PC-3 (cell line): ENCODE data around the gene SMC1A.

Experiments
- CTCF ChIP-seq: fragments of 300-600 bp; sonication (generic); conservative IDR thresholded peaks from 2 replicates; pipeline ENCODE4 v1.5.1; 2017; ENCODE audit warnings: antibody characterized with exemption, low read depth, mild to moderate bottlenecking, low read length
- EZH2 ChIP-seq: fragments of 300-600 bp; sonication (generic); IDR thresholded peaks from one replicate; pipeline ENCODE4 v1.6.1; 2017; ENCODE audit warnings: antibody characterized with exemption, mild to moderate bottlenecking, low read length; ENCODE audit not compliant: unreplicated experiment
- EZH2phosphoT487 ChIP-seq: fragments of 300-600 bp; sonication (generic); IDR thresholded peaks from 2 replicates; pipeline ENCODE4 v1.6.1; 2018; ENCODE audit warnings: mild to moderate bottlenecking, antibody characterized with exemption, low read length, borderline replicate concordance

- no peak for TF ChIP-seq EZH2
- TF ChIP-seq CTCF: no peak
- no peak for TF ChIP-seq EZH2phosphoT487
Measured at GRCh38 chrX:53440101-53440500, 17.6 kb upstream of the SMC1A start.
